Astrocyte (in vitro differentiated cells and primary cell): ENCODE data around the gene SPOCK1.

Source experiments
- CTCF ChIP-seq: IDR thresholded peaks from 2 replicates; pipeline ENCODE4 v1.5.1; 2011; ENCODE audit warnings: low read depth, mild to moderate bottlenecking, inconsistent platforms, low read length, moderate library complexity; ENCODE audit not compliant: insufficient read depth
- EZH2 ChIP-seq: IDR thresholded peaks from 2 replicates; pipeline ENCODE4 v1.6.1; 2012; ENCODE audit warnings: mild to moderate bottlenecking, low read length, inconsistent platforms; ENCODE audit not compliant: insufficient read depth

GRCh38 chr5:137119321-137119720 lies 379.8 kb downstream of the SPOCK1 start:
- no peak for TF ChIP-seq CTCF
- no peak for TF ChIP-seq EZH2
